HCEC 1CT (cell line): ENCODE data around the gene SORT1.
A peak's percentile ranks its signal among the peaks of the same experiment; 100 is the strongest.
"Not testable (repeated sequence)": the region's sequence is repeated elsewhere in the genome, so short reads cannot be mapped to it uniquely, and the experiment has no call there.

Experiments
- DNase-seq: peaks from one replicate; pipeline ENCODE4 v3.0.0-alpha.2; 2017

The SORT1 gene

DNA sequence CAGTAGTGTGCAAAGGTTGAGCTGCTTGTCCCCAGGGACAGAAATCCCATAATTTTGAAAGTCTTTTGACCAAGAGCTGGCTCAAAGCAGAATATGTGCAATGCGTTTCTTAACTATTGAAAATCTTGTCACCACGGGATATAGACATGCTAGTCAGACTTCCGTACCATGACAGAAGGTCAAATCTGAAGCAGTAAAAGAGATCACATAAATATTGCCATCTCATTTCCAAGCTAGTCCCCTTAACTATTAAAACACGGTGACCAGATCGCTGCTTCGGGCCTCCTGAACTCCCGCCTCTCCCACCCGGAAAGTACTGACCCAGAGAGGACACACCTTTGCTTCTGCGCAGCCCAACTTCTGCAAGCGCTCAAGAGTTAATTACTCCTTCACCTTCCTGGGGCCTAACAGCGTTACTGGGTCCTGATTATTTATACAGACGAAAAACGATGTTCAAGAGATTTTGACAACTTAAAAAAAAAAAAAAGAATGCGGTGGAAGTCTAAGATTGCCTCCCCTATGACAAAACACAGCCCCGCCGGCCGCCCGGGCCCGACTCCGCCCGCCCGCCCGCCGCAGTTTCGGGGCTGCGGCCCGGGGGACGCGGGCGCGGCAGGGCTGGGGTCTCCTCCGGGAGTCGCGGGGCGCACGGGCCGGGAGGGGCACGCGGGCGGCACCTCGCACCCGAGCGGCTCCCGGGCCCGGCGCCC, 692 bp downstream of the SORT1 start:
- no peak for DNase-seq

DNA sequence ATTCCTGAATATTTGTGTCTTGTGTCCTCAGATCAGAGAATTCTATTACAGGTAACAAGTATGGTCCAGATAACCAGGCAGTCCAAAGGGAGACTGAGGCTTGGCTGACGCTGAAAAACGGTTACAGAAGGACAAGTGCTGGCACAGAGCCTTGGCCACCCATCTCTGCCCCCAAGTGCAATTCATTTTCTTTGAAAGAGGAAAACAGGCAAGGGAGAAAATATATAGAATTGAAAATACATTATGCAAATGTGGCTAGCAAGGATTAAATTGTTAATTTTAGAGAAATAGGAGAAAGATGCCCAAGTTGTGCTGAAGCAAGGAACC, 1.2 kb downstream of the SORT1 start:
- DNase-seq = no peak

DNA sequence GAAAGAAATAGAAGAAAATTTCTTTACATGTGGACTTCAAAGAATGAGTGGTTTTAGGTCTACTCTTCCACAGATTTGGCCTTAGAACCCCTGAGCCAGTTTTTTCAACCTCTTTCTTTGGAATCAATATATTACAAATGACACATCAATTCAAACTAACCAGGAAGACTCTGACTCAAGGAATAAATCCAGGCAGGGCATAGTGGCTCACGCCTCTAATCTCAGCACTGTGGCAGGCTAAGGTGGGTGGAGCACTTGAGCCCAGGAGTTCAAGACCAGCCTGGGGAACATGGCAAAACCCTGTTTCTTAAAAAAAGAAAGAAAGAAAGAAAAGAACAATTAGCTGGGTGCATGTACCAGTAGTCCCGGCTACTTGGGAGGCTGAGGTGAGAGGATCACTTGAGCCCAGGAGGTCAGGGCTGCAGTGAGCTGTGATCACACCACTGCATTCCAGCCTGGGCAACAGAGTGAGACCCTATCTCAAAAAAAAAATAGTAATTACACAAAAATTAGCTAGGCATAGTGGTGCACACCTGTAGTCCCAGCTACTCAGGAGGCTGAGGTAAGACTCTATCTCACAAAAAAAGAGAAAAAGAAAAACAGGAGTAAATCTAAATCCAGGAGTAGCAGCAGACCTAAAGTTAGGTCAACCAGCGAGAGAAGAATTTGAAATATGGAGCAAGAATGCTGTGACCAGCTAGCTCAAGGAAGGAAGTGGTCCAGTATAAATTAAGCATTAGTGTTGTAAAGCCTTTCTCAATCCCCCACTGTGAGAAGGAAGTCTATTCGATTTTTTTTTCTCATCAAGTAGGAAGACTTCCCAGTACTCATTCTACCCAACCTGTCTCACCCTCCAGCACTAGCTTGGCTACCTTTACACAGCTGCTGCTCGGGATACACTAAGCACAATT, 1.9 kb downstream of the SORT1 start:
- peak; percentile 68 for DNase-seq

- DNase-seq = not testable (repeated sequence)
Observed at GRCh38 chr1:109395282-109395599, 2.5 kb downstream of the SORT1 start.

DNA sequence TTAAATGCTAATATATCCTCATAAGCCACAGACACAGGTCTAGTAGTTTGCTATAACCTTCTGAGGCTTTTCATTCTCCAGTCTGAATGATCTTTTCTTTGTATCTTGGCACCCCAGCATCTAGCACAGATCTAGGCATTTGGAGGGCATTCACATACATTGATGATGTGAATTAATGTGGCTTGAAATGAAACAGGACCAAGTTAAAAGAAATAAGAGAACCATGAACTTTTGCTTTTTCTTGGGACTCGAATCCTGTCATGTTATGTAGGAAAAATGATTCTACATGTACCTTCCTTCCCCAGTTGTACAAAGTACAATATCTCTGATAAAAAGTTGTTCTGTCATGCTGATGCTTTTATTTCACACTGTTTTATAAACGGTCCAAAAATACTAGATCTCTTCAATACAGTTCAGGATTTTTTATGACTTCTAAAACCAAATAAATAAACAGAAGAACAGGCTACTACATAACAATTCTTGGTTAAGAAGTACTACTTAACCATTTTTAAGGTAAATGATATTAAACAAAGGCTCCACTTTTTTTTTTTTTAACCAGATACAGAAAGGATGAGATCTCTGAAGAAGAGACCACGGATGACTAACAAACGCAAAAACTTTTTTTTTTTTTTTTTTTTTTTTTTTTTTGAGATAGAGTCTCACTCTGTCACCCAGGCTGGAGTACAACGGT, 3.0 kb downstream of the SORT1 start:
- no peak for DNase-seq

- no peak for DNase-seq
Observed at GRCh38 chr1:109393617-109394233, 4.0 kb downstream of the SORT1 start.

GRCh38 chr1:109392788-109393616, 4.7 kb downstream of the SORT1 start:
- DNase-seq = peak; percentile 76

DNA sequence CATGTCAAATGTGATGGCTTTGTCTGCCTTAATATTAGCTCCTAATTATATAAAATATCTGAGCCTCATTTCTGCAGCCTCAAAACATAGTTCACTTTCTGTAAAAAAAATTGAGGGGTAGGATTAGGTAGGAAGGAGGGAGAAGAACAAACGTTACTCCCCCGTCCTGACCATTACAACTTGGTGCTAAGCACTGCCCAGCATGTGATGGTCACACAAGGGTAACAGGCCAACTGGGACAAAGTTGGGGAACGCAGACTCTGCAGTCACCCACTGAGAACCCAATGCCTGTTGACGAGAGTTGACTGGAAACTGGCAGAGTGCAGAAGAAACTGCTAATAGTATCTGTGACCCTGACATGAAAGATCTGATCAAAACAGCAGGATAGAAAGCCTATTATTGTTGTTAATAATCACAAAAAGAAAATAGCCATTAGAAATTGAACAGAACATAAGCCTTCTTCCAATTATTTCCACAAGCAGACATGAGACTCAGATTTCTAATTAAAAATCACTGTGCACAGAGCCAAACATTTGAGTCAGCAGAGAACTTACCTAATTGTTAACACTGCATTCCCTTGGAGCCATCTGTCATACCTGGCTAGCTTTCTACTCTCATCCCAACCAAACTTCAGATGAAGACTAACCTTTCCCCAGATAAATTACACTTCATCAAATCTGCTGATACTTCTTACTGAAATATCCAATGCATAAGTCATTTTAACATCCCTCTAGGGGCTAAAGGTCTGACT, 5.5 kb downstream of the SORT1 start:
- DNase-seq = no peak

GRCh38 chr1:109391626-109392025, 6.1 kb downstream of the SORT1 start:
- DNase-seq = no peak

GRCh38 chr1:109391157-109391556, 6.6 kb downstream of the SORT1 start:
- peak; percentile 87 for DNase-seq

- DNase-seq = no peak
Observed at GRCh38 chr1:109389638-109390341, 7.9 kb downstream of the SORT1 start.

DNA sequence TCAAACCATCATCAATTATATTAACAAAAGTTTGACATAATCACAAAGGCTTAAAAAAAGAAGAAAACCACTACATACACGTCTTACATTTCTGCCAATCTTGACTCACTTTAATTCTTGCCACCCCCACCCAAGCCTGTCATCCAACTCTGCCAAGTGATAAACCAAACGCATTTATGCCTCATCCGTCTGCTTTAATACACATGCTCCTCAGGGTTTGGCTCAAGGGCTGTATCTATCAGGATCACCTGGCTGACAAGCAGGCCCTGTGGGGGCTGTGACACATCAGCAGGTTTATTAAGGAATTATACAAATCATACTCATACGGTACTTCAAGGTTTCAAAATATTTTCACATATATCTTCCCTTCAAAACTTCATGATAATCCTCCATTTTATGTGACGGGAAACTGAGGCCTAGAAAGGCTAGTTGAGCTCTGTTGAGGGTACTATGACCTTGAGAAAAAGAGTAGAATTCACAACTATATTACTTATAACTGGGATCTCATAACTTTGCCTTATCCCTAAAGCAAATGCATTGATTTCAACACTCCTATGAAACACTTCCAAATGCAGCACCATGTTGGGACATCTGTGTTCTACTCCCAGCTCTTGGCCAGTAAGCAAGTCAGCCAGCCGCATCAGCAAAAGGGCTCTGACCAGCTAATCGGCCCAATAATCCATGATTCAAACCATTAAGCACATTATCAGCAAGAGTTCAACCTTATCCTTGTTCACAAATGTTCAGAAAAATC, 8.7 kb downstream of the SORT1 start:
- no peak for DNase-seq

GRCh38 chr1:109388208-109388711, 9.5 kb downstream of the SORT1 start:
- DNase-seq = no peak

- no peak for DNase-seq
Observed at GRCh38 chr1:109386054-109386717, 11.5 kb downstream of the SORT1 start.

DNA sequence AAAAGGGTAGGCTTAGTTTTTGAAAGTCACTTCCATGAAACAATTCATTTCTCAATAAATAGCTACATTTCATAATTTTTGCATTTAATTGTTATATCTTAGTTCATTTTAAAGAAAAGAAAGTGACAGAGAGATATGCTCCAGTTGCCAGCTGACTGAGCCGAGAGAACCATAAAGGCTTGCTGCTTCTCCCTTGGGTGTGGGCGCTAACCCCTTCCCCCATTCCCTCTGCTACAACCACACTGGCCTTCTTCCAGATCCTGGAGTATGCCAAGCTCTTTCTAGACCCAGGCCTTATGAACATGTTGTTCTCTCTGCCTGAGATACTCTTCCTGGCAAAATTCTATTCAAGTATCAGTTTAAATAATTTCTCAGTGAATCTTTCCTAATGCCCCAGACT, 12.3 kb downstream of the SORT1 start:
- DNase-seq = no peak

GRCh38 chr1:109383854-109384253, 13.9 kb downstream of the SORT1 start:
- no peak for DNase-seq

GRCh38 chr1:109383087-109383779, 14.5 kb downstream of the SORT1 start:
- DNase-seq = no peak

DNA sequence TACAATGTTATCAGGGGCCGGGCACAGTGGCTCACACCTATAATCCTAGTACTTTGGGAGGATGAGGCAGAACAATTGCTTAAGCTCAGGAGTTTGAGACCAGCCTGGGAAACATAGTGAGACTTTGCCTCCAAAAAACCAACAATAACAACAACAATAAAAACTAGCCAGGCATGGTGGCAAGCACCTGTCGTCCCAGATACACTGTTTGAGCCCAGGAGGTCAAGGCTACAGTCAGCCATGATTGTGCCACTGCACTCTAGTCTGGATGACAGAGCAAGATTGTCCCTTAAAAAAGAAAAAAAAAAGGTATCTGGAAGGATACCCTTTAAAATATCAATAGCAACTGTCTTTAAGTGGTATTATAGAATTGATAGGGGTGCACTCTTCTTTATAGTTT, 16.1 kb downstream of the SORT1 start:
- DNase-seq = no peak

GRCh38 chr1:109379907-109380306, 17.8 kb downstream of the SORT1 start:
- DNase-seq = no peak
